Measurements from ENCODE around the gene SLC30A5.

The SLC30A5 gene

DNA sequence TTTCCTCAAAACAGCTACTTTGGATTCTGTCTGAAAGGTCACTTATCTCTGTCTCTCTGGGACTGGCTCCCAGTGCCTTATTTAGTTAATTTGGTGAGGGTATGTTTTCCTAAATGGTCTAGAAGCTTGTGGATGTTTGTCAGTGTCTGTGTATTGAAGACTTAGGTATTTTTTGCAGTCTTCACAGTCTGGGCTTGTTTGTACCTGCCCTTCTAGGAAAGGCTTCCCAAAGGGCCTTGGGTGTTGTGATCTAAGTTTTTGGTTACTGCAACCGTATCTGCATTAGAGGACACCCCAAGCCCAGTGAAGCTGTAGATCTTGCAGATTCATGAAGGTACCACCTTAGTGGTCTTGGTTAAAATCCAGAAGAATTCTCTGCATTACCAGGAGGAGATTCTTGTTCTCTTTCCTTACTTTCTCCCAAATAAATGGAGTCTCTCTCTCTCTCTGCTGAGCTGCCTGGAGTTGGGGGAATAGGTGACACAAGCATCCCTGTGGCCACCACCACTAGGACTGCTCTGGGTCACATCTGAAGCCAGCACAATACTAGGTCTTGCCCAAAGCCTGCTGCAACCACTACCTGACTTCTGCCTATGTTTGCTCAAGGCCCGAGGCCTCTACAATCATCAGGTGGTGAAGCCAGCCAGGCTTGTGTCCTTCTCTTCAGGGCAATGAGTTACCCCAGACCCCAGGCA is 55.3 kb downstream of the SLC30A5 start:
- no peak for DNase-seq (ENCODE audit: low read depth)
- no peak overlapping the region for H3K4me3 ChIP-seq (replicated peaks; ENCODE audit: low read depth, low read length)

DNA sequence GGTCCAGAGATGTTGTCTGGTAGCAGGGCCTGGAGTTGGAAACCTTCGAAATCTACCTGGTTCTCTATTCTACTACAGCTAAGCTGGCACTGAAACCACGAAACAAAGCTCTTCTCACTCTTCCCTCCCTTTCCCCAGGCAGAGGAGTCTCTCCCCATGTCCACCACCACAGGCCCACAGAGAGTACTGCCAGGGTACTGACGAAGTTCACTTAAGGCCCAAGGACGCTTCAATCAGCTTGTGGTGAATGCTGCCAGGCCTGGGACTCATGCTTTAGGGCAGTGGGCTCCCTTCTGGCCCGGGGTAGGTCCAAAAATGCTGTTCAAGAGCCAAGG is 55.8 kb downstream of the SLC30A5 start:
- no peak for DNase-seq (ENCODE audit: low read depth)
- H3K4me3 ChIP-seq (replicated peaks; ENCODE audit: low read depth, low read length) = no peak overlapping the region
- TF ChIP-seq, protein P1, sequence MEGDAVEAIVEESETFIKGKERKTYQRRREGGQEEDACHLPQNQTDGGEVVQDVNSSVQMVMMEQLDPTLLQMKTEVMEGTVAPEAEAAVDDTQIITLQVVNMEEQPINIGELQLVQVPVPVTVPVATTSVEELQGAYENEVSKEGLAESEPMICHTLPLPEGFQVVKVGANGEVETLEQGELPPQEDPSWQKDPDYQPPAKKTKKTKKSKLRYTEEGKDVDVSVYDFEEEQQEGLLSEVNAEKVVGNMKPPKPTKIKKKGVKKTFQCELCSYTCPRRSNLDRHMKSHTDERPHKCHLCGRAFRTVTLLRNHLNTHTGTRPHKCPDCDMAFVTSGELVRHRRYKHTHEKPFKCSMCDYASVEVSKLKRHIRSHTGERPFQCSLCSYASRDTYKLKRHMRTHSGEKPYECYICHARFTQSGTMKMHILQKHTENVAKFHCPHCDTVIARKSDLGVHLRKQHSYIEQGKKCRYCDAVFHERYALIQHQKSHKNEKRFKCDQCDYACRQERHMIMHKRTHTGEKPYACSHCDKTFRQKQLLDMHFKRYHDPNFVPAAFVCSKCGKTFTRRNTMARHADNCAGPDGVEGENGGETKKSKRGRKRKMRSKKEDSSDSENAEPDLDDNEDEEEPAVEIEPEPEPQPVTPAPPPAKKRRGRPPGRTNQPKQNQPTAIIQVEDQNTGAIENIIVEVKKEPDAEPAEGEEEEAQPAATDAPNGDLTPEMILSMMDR (IDR thresholded peaks at IDR 0.05; ENCODE audit: low read length, missing control alignments) = no peak

More for the DNA sequence above, 55.3 kb downstream of the SLC30A5 start:
- TF ChIP-seq, protein P1 (IDR thresholded peaks at IDR 0.05; ENCODE audit: low read length, missing control alignments) = no peak

DNA sequence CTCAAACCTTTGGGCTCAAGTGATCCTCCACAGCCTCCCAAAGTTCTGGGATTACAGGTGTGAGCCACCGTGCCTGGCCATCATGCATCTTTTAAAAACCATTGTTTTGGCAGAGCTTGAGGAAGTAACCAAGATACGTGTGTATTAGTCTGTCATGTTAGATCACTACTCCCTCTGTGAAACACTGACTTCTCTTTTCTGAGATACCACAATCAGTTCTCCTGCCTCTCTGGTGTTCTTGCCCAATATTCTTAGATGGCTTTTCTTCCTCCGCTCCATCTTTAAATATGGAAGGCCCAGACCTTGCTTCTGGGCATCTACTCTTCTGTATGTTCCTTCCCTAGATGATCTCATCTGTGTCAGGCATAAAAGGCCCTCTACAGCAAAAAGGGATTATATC is 58.9 kb downstream of the SLC30A5 start:
- no peak overlapping the region for H3K4me3 ChIP-seq (replicated peaks; ENCODE audit: low read depth, low read length)
- TF ChIP-seq, protein P1 (IDR thresholded peaks at IDR 0.05; ENCODE audit: low read length, missing control alignments) = no peak

DNA sequence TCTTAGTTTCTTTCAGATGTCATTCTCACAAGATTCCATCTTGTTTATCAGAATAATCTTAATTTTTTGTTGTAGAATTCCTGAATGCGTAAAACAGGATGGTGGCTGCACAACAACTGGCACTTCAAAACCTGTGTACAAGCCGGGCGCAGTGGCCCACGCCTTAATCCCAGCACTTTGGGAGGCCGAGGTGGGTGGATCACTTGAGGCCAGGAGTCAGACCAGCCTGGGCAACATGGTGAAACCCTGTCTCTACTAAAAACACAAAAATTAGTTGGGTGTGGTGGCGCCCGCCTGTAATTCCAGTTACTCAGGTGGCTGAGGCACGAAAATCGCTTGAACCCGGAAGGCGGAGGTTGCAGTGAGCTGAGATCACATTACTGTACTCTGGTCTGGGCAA is 62.6 kb downstream of the SLC30A5 start:
- TF ChIP-seq, protein P1 (IDR thresholded peaks at IDR 0.05; ENCODE audit: low read length, missing control alignments) = no peak
- DNase-seq (ENCODE audit: low read depth) = no peak

More for the DNA sequence above, 58.9 kb downstream of the SLC30A5 start:
- no peak for DNase-seq (ENCODE audit: low read depth)

DNA sequence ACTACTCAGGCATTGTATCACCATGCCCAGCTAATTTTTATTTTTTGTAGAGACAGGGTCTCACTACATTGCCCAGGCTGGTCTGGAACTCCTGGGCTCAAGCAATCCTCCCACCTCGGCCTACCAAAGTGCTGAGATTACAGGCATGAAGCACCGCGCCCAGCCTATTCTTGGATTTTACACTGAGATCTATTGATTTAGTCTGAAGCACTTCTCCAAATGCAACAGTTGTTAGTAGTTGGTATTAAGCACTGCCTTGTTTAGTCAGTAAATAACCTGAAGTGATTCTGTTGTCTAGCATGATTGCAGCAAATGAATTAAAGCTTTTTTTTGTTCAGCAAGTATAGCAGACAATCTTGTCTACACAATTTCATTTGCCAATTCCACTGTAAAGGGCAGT is 64.2 kb downstream of the SLC30A5 start:
- DNase-seq (ENCODE audit: low read depth) = no peak
- no peak overlapping the region for H3K4me3 ChIP-seq (replicated peaks; ENCODE audit: low read depth, low read length)
- TF ChIP-seq, protein P1 (IDR thresholded peaks at IDR 0.05; ENCODE audit: low read length, missing control alignments) = no peak

More for the DNA sequence above, 62.6 kb downstream of the SLC30A5 start:
- H3K4me3 ChIP-seq (replicated peaks; ENCODE audit: low read depth, low read length) = no peak overlapping the region

DNA sequence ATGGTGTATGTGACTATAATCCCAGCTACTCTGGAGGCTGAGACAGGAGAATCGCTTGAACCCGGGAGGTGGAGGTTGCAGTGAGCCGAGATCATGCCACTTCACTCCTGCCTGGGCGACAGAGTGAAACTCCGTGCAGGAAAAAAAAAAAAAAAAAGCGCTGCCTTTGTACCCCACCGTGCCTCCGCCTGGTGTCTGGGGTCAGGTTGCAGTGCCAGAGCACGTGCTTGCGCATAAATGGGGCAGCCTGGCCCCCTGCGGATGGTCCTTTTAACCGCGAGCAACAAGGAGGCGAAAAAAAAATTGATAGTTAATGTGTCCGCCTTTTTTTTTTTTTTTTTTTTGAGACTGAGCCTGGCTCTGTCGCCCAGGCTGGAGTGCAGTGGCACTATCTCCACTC is 66.8 kb downstream of the SLC30A5 start:
- DNase-seq (ENCODE audit: low read depth) = no peak
- TF ChIP-seq, protein P1 (IDR thresholded peaks at IDR 0.05; ENCODE audit: low read length, missing control alignments) = no peak
- no peak overlapping the region for H3K4me3 ChIP-seq (replicated peaks; ENCODE audit: low read depth, low read length)
